ENCODE results near the gene MAPRE2. TPM values are rescaled to one million over a fixed set of nuclear protein-coding genes. Genes with fewer than 3 reads are reported as not detected.

Gene MAPRE2
- total and polyA plus RNA-seq, 2 experiments from 2014 or later, result 11.2 to 16.1 TPM

GRCh38 chr18:35005963-35006577, 35.1 kb upstream of the MAPRE2 start:
- WGBS, 2 experiments (ENCODE audit: low coverage in 1 of 2, low lambda C conversion rate in 2 of 2, missing lambda C conversion rate in 2 of 2), result 43 to 48% methylated on average over 7 of the region's 7 CpGs
- Histone ChIP-seq H3F3A (ENCODE audit: insufficient read depth) (no peaks in the 10 kb centered on the region), H3K4me1 (ENCODE audit: insufficient read depth) (no peaks in the 10 kb centered on the region), H3K9ac (no peak overlapping the region), H3K4me2 (ENCODE audit: unreplicated experiment) (no peak overlapping the region), H3K27ac (no peak overlapping the region), H3K9me2 (ENCODE audit: insufficient read depth) (no peaks in the 10 kb centered on the region), H3K79me2 (ENCODE audit: insufficient read depth) (no peaks in the 10 kb centered on the region), H2AFZ (no peak overlapping the region), H3K27me3 (replicated peaks; ENCODE audit: insufficient read depth) (0 out of 2 replicates have a peak, but pooled peaks cover 18% of the 10 kb centered on the region), H4K20me1 (ENCODE audit: insufficient read depth) (no peaks in the 10 kb centered on the region), H3K9me3 (ENCODE audit: low read depth) (no peaks in the 10 kb centered on the region), H3K36me3 (ENCODE audit: low read depth) (no peaks in the 10 kb centered on the region), H3K4me3 (no peak overlapping the region)
- peak; percentile 74 for DNase-seq
- in situ Hi-C loops (cut with MboI), result no loop called here
- TF ChIP-seq EZH2phosphoT487 (IDR thresholded peaks at IDR 0.05; ENCODE audit: insufficient read depth, low read depth) (no peak), EZH2 (IDR thresholded peaks at IDR 0.05; ENCODE audit: insufficient read depth, poor library complexity, severe bottlenecking) (no peak)

- Histone ChIP-seq H3K4me3 (no peak overlapping the region), H3K9me3 (ENCODE audit: low read depth) (no peaks in the 10 kb centered on the region), H3K4me1 (ENCODE audit: insufficient read depth) (no peaks in the 10 kb centered on the region), H3K9ac (no peak overlapping the region), H3K36me3 (ENCODE audit: low read depth) (no peaks in the 10 kb centered on the region), H3K79me2 (ENCODE audit: insufficient read depth) (no peaks in the 10 kb centered on the region), H2AFZ (no peak overlapping the region), H3K4me2 (ENCODE audit: unreplicated experiment) (no peak overlapping the region), H3K27ac (no peak overlapping the region), H3F3A (ENCODE audit: insufficient read depth) (no peaks in the 10 kb centered on the region), H3K27me3 (replicated peaks; ENCODE audit: insufficient read depth) (no peaks in the 10 kb centered on the region), H4K20me1 (ENCODE audit: insufficient read depth) (no peaks in the 10 kb centered on the region), H3K9me2 (ENCODE audit: insufficient read depth) (no peaks in the 10 kb centered on the region)
- WGBS, 2 experiments (ENCODE audit: low coverage in 1 of 2, low lambda C conversion rate in 2 of 2, missing lambda C conversion rate in 2 of 2), result 65 to 80% methylated on average over 1 of the region's 1 CpG
- in situ Hi-C loops (cut with MboI), result loop anchor here (10.0 kb wide), 1 partner anchor 135 kb away; no protein-coding TSS in a partner anchor
- TF ChIP-seq EZH2phosphoT487 (IDR thresholded peaks at IDR 0.05; ENCODE audit: insufficient read depth, low read depth), result no peak
- no peak for TF ChIP-seq EZH2 (IDR thresholded peaks at IDR 0.05; ENCODE audit: insufficient read depth, poor library complexity, severe bottlenecking)
- no peak for DNase-seq
Observed at GRCh38 chr18:35010156-35010555, 31.1 kb upstream of the MAPRE2 start.

DNA sequence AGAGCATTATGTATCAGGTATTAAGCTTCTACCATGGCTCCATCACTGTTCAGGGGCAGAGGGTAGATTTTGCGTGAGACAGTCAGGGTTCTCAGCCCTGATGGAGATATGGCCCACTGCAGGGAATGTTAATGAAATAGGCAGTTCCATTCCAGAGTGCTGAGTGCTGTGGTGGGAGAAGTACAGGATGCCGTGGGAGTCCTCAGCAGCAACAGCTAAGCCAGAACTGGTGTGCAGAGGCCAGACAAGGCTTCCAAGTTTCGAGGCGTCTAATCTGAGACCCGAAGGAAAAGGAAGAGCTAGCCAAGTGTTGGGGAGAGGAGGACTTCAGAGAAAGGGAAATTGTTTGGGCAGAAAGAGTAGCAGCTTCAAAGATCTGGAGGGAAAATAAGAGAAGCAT, 30.2 kb upstream of the MAPRE2 start:
- 64 to 72% methylated on average over 5 of the region's 5 CpGs for WGBS, 2 experiments (ENCODE audit: low coverage in 1 of 2, low lambda C conversion rate in 2 of 2, missing lambda C conversion rate in 2 of 2)
- Histone ChIP-seq H3K9me3 (ENCODE audit: low read depth) (no peaks in the 10 kb centered on the region), H4K20me1 (ENCODE audit: insufficient read depth) (no peaks in the 10 kb centered on the region), H3K27ac (no peak overlapping the region), H3K9ac (no peak overlapping the region), H2AFZ (no peak overlapping the region), H3K4me1 (ENCODE audit: insufficient read depth) (no peaks in the 10 kb centered on the region), H3K4me3 (no peak overlapping the region), H3F3A (ENCODE audit: insufficient read depth) (no peaks in the 10 kb centered on the region), H3K79me2 (ENCODE audit: insufficient read depth) (no peaks in the 10 kb centered on the region), H3K9me2 (ENCODE audit: insufficient read depth) (no peaks in the 10 kb centered on the region), H3K4me2 (ENCODE audit: unreplicated experiment) (no peak overlapping the region), H3K36me3 (ENCODE audit: low read depth) (no peaks in the 10 kb centered on the region), H3K27me3 (replicated peaks; ENCODE audit: insufficient read depth) (no peaks in the 10 kb centered on the region)
- DNase-seq, result no peak
- TF ChIP-seq EZH2phosphoT487 (IDR thresholded peaks at IDR 0.05; ENCODE audit: insufficient read depth, low read depth), result no peak
- TF ChIP-seq EZH2 (IDR thresholded peaks at IDR 0.05; ENCODE audit: insufficient read depth, poor library complexity, severe bottlenecking), result no peak
- in situ Hi-C loops (cut with MboI), result loop anchor here (10.0 kb wide), 1 partner anchor 134 kb away; no protein-coding TSS in a partner anchor

- Histone ChIP-seq H3K4me1 (ENCODE audit: insufficient read depth) (peaks cover 19% of the 10 kb centered on the region), H4K20me1 (ENCODE audit: insufficient read depth) (no peaks in the 10 kb centered on the region), H3K9ac (no peak overlapping the region), H3K27ac (no peak overlapping the region), H3K9me2 (ENCODE audit: insufficient read depth) (no peaks in the 10 kb centered on the region), H3K27me3 (replicated peaks; ENCODE audit: insufficient read depth) (no peaks in the 10 kb centered on the region), H3K9me3 (ENCODE audit: low read depth) (no peaks in the 10 kb centered on the region), H3K4me3 (no peak overlapping the region), H3K79me2 (ENCODE audit: insufficient read depth) (no peaks in the 10 kb centered on the region), H3K36me3 (ENCODE audit: low read depth) (no peaks in the 10 kb centered on the region), H3K4me2 (ENCODE audit: unreplicated experiment) (no peak overlapping the region), H3F3A (ENCODE audit: insufficient read depth) (peaks cover 15% of the 10 kb centered on the region), H2AFZ (no peak overlapping the region)
- DNase-seq, result peak; percentile 46
- no peak for TF ChIP-seq EZH2 (IDR thresholded peaks at IDR 0.05; ENCODE audit: insufficient read depth, poor library complexity, severe bottlenecking)
- TF ChIP-seq EZH2phosphoT487 (IDR thresholded peaks at IDR 0.05; ENCODE audit: insufficient read depth, low read depth), result no peak
- in situ Hi-C loops (cut with MboI), result loop anchor here (10.0 kb wide), 1 partner anchor 125 kb away; no protein-coding TSS in a partner anchor
- 40 to 54% methylated on average over 2 of the region's 2 CpGs for WGBS, 2 experiments (ENCODE audit: low coverage in 1 of 2, low lambda C conversion rate in 2 of 2, missing lambda C conversion rate in 2 of 2)
Observed at GRCh38 chr18:35019933-35020332, 21.3 kb upstream of the MAPRE2 start.
